Transverse colon (tissue), 4 donors: ENCODE measurements around the gene HAUS3.

Experiments used
- CTCF ChIP-seq, 5 experiments: fragments of 200-600 bp in 3 of 5; fragments of 450-650 bp in 2 of 5; sonication (generic) in 3 of 5; IDR thresholded peaks; 1 replicate in 2 of 5; 2 replicates in 3 of 5; pipeline ENCODE4 v1.5.1; 2016 to 2017; ENCODE audit warnings: antibody characterized with exemption in 5 of 5, inconsistent platforms in 3 of 5, mild to moderate bottlenecking in 2 of 5, moderate library complexity in 1 of 5
- EP300 ChIP-seq: sonication (generic); formaldehyde crosslinking; IDR thresholded peaks from one replicate; pipeline ENCODE4 v1.6.1; 2017; ENCODE audit warnings: antibody characterized with exemption, low read depth
- POLR2A ChIP-seq: fragments of 450-650 bp; IDR thresholded peaks from one replicate; pipeline ENCODE4 v1.6.1; 2016; ENCODE audit warnings: antibody characterized with exemption, mild to moderate bottlenecking, moderate library complexity
- POLR2AphosphoS5 ChIP-seq, 3 donors: sonication (generic); formaldehyde crosslinking; IDR thresholded peaks; one replicate each; pipeline ENCODE4 v1.6.1; 2016; ENCODE audit warnings: antibody characterized with exemption in 3 of 3

- no peak for TF ChIP-seq CTCF (IDR thresholded peaks at IDR 0.05)
- TF ChIP-seq POLR2AphosphoS5 (IDR thresholded peaks at IDR 0.05): no peak
- no peak for TF ChIP-seq POLR2A
- TF ChIP-seq EP300: no peak
Observed at GRCh38 chr4:2248044-2248780, 6.3 kb upstream of the HAUS3 start.
